K562 (cell line): ENCODE results near the gene SNCB. TPM values are rescaled to one million over a fixed set of nuclear protein-coding genes. Genes with fewer than 3 reads are reported as not detected.

Experiments
- BDP1 ChIP-seq: IDR thresholded peaks from 3 replicates; pipeline ENCODE4 v1.6.1; 2011; ENCODE audit not compliant: insufficient read length, insufficient read depth
- CREM ChIP-seq: IDR thresholded peaks from 2 replicates; pipeline ENCODE4 v1.6.1; 2014; ENCODE audit warnings: antibody characterized with exemption, low read depth
- DNMT1 ChIP-seq: fragments of 450-650 bp; IDR thresholded peaks from 2 replicates; pipeline ENCODE4 v1.6.1; 2016; ENCODE audit warnings: antibody characterized with exemption, mild to moderate bottlenecking
- E4F1 ChIP-seq: fragments of 250-450 bp; sonication (Bioruptor Pico); IDR thresholded peaks from 2 replicates; pipeline ENCODE4 v1.5.0; 2021; ENCODE audit warnings: mild to moderate bottlenecking, borderline replicate concordance
- EWSR1 ChIP-seq: fragments of 450-650 bp; IDR thresholded peaks from 2 replicates; pipeline ENCODE4 v1.6.1; 2018; ENCODE audit warnings: borderline replicate concordance, mild to moderate bottlenecking, low read depth, moderate library complexity; ENCODE audit not compliant: partially characterized antibody
- GABPB1 ChIP-seq: sonication (generic); formaldehyde crosslinking; IDR thresholded peaks from 2 replicates; pipeline ENCODE4 v1.8.0; 2022; ENCODE audit warnings: mild to moderate bottlenecking, missing genetic modification reagents
- GTF2E2 ChIP-seq: fragments of 200-800 bp; sonication (Bioruptor generic); IDR thresholded peaks from 2 replicates; pipeline ENCODE4 v1.6.1; 2016; ENCODE audit warnings: missing genetic modification characterization, missing compliant biosample characterization
- HLTF ChIP-seq: fragments of 450-650 bp; IDR thresholded peaks from 2 replicates; pipeline ENCODE4 v1.6.1; 2016
- IRF2 ChIP-seq: sonication (generic); formaldehyde crosslinking; IDR thresholded peaks from 2 replicates; pipeline ENCODE4 v1.8.1; 2022; ENCODE audit warnings: mild to moderate bottlenecking, missing genetic modification reagents
- LEF1 ChIP-seq: fragments of 450-650 bp; IDR thresholded peaks from 2 replicates; pipeline ENCODE4 v1.6.1; 2016; ENCODE audit warnings: mild to moderate bottlenecking
- SMAD3 ChIP-seq: fragments of 450-650 bp; formaldehyde crosslinking; conservative IDR thresholded peaks from 2 replicates; pipeline ENCODE4 v1.4.0; 2020; ENCODE audit warnings: mild to moderate bottlenecking
- TAF7 ChIP-seq: fragments of 450-650 bp; IDR thresholded peaks from 2 replicates; pipeline ENCODE4 v1.6.1; 2016; ENCODE audit warnings: missing genetic modification characterization, missing compliant biosample characterization
- ZNF121 ChIP-seq: sonication (generic); formaldehyde crosslinking; conservative IDR thresholded peaks from 2 replicates; pipeline ENCODE4 v1.8.0; 2022; ENCODE audit warnings: missing genetic modification reagents
- ZNF408 ChIP-seq: fragments of 250-450 bp; sonication (Bioruptor Pico); IDR thresholded peaks from 2 replicates; pipeline ENCODE4 v1.4.0; 2020; ENCODE audit warnings: low read depth, mild to moderate bottlenecking, moderate library complexity
- ZNF41 ChIP-seq: fragments of 250-450 bp; sonication (Bioruptor Pico); conservative IDR thresholded peaks from 2 replicates; pipeline ENCODE4 v1.4.0; 2020; ENCODE audit warnings: mild to moderate bottlenecking
- polyA plus RNA-seq, 8 experiments: library from polyadenylated mRNA; depleted of rRNA in 4 of 8; stranded (reverse) in 5 of 8; unstranded in 3 of 8; fragments of >200 nt; fragmentation: Nextera tagmentation in 2 of 8; fragmentation: Illumina TruSeq in 1 of 8; extraction: Ambion mirVana in 2 of 8; extraction: Trizol in 1 of 8; gene quantifications; 2 replicates each; pipeline versions ENCODE4 v1.2.1 to v1.2.3, GENCODE V29; 2011 to 2014; ENCODE audit warnings: inconsistent platforms in 1 of 8, missing spikeins in 1 of 8
- total RNA-seq, 7 experiments: library from RNA; depleted of rRNA in 6 of 7; stranded (reverse); fragments of >200 nt in 6 of 7; fragmentation: Illumina TruSeq in 2 of 7; extraction: Trizol in 2 of 7; gene quantifications; 2 replicates each; pipeline versions ENCODE4 v1.2.1 to v1.2.3, GENCODE V29; 2011 to 2021; ENCODE audit warnings: low replicate concordance in 1 of 7
- TF ChIP-seq, protein P1 (sequence below): sonication (generic); formaldehyde crosslinking; IDR thresholded peaks from 2 replicates; pipeline ENCODE4 v1.8.0; 2022; ENCODE audit warnings: mild to moderate bottlenecking, missing genetic modification reagents
- TF ChIP-seq, protein P2 (sequence below): fragments of 250-450 bp; sonication (Bioruptor Pico); IDR thresholded peaks from 2 replicates; pipeline ENCODE4 v1.4.0; 2020; ENCODE audit warnings: mild to moderate bottlenecking
- TF ChIP-seq, protein P3 (sequence below): fragments of 250-450 bp; sonication (Bioruptor Pico); IDR thresholded peaks from 2 replicates; pipeline ENCODE4 v1.4.0; 2020; ENCODE audit warnings: mild to moderate bottlenecking, moderate library complexity, borderline replicate concordance

Gene SNCB
- total and polyA plus RNA-seq, 9 of the 15 experiments (the other 6 are each of a cell fraction or from before 2014, with no cell fraction given), result not detected

- TF ChIP-seq, protein P1, sequence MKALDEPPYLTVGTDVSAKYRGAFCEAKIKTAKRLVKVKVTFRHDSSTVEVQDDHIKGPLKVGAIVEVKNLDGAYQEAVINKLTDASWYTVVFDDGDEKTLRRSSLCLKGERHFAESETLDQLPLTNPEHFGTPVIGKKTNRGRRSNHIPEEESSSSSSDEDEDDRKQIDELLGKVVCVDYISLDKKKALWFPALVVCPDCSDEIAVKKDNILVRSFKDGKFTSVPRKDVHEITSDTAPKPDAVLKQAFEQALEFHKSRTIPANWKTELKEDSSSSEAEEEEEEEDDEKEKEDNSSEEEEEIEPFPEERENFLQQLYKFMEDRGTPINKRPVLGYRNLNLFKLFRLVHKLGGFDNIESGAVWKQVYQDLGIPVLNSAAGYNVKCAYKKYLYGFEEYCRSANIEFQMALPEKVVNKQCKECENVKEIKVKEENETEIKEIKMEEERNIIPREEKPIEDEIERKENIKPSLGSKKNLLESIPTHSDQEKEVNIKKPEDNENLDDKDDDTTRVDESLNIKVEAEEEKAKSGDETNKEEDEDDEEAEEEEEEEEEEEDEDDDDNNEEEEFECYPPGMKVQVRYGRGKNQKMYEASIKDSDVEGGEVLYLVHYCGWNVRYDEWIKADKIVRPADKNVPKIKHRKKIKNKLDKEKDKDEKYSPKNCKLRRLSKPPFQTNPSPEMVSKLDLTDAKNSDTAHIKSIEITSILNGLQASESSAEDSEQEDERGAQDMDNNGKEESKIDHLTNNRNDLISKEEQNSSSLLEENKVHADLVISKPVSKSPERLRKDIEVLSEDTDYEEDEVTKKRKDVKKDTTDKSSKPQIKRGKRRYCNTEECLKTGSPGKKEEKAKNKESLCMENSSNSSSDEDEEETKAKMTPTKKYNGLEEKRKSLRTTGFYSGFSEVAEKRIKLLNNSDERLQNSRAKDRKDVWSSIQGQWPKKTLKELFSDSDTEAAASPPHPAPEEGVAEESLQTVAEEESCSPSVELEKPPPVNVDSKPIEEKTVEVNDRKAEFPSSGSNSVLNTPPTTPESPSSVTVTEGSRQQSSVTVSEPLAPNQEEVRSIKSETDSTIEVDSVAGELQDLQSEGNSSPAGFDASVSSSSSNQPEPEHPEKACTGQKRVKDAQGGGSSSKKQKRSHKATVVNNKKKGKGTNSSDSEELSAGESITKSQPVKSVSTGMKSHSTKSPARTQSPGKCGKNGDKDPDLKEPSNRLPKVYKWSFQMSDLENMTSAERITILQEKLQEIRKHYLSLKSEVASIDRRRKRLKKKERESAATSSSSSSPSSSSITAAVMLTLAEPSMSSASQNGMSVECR (CRISPR knock-in tag), result peak; percentile 50; the same call in 1 of the 2 replicates
- TF ChIP-seq E4F1 (CRISPR knock-in tag) (no peak), BDP1 (no peak), LEF1 (peak; percentile 37; the same call in 1 of the 2 replicates), ZNF41 (CRISPR knock-in tag) (no peak), GTF2E2 (tag) (no peak), ZNF121 (no peak), SMAD3 (CRISPR knock-in tag) (no peak), CREM (peak; percentile 42; the same call in 1 of the 2 replicates), TAF7 (tag) (no peak), HLTF (no peak), ZNF408 (no peak), EWSR1 (no peak), IRF2 (no peak), DNMT1 (no peak), GABPB1 (CRISPR knock-in tag) (no peak)
- TF ChIP-seq, protein P2, sequence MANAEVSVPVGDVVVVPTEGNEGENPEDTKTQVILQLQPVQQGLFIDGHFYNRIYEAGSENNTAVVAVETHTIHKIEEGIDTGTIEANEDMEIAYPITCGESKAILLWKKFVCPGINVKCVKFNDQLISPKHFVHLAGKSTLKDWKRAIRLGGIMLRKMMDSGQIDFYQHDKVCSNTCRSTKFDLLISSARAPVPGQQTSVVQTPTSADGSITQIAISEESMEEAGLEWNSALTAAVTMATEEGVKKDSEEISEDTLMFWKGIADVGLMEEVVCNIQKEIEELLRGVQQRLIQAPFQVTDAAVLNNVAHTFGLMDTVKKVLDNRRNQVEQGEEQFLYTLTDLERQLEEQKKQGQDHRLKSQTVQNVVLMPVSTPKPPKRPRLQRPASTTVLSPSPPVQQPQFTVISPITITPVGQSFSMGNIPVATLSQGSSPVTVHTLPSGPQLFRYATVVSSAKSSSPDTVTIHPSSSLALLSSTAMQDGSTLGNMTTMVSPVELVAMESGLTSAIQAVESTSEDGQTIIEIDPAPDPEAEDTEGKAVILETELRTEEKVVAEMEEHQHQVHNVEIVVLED (CRISPR knock-in tag), result no peak
- TF ChIP-seq, protein P3, sequence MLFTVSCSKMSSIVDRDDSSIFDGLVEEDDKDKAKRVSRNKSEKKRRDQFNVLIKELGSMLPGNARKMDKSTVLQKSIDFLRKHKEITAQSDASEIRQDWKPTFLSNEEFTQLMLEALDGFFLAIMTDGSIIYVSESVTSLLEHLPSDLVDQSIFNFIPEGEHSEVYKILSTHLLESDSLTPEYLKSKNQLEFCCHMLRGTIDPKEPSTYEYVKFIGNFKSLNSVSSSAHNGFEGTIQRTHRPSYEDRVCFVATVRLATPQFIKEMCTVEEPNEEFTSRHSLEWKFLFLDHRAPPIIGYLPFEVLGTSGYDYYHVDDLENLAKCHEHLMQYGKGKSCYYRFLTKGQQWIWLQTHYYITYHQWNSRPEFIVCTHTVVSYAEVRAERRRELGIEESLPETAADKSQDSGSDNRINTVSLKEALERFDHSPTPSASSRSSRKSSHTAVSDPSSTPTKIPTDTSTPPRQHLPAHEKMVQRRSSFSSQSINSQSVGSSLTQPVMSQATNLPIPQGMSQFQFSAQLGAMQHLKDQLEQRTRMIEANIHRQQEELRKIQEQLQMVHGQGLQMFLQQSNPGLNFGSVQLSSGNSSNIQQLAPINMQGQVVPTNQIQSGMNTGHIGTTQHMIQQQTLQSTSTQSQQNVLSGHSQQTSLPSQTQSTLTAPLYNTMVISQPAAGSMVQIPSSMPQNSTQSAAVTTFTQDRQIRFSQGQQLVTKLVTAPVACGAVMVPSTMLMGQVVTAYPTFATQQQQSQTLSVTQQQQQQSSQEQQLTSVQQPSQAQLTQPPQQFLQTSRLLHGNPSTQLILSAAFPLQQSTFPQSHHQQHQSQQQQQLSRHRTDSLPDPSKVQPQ, result no peak
These were observed 18.3 kb upstream of the SNCB start (continued) for GRCh38 chr5:176648474-176649194.
